ENCODE data around the gene RTL1.

Gene RTL1

DNA sequence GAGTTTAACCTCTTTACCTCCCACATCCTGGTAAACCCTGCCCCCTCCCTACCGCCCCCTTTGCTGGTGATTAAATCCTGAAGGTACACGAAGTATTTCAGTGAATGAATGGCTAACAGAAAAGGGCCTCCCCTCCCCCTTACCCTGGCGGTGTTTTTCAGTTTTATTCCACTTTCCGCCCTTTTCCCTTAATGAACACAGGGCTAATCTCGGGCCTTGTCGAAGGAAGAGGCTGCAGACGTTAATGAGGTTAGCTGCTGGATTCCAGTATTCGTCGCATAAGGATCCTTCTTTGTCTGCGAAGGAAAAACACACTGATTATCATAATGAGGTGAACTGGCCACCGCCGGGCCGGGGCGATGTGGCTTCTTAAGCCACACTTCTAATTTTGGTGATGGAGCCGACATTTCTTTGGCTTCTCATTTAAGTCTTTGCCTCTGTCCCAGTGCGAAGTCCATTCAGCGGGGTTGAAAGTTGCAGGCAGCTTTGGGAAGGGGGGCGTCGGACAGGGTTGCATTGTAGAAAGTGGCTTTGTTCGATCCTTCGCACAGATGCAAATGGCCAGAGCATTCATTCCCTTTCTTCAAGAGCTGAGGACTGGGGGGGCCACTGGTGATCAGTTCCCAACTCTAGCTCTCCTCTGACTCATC, 71.1 kb downstream of the RTL1 start:
- ATAC-seq (no peak), DNase-seq (no peak)

DNA sequence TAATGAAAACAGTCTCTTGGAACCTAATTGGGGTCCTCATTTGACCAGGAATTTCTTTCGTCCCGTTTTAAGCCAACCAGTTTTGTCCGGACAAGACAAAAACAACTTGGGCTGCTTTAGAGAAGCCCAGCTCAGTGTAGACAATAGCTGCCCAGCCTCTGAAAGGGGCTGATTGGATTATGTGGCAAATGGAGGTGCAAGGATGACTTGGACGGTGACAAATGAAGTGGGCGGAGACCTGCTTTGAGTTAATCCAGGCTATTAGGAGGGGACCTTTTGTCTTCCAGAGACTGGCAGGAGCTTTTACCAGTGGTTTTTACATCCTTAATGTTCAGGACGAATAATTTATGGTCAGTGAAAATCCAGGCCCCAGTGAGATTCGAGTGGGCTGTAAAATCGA, 72.8 kb downstream of the RTL1 start:
- ATAC-seq (no peak), DNase-seq (no peak)

Measured in stimulated activated naive CD8-positive, alpha-beta T cell treated with anti-CD3 and anti-CD28 coated beads, Interleukin-15, Interleukin-2, amounts not matched to agents 100 U/mL and 50 U/mL, for 24 hours (primary cell).